HG03139 (cell line): ENCODE data around the gene CD22.
"Not testable (repeated sequence)": the region's sequence is repeated elsewhere in the genome, so short reads cannot be mapped to it uniquely, and the experiment has no call there.

Experiments used
- ATAC-seq: cut with Tn5 transposase; IDR thresholded peaks from one replicate; pipeline ENCODE4 v1.9.1; 2021; ENCODE audit not compliant: unreplicated experiment

CD22 gene

GRCh38 chr19:35328851-35329285, at the start of gene CD22:
TSS of gene CD22 (plus strand) at chr19:35329187. CDS start at chr19:35332041, 2,854 bp downstream.
- ATAC-seq = no peak

- no peak for ATAC-seq
These were observed 49.6 kb upstream of the CD22 start for GRCh38 chr19:35279374-35279773.

DNA sequence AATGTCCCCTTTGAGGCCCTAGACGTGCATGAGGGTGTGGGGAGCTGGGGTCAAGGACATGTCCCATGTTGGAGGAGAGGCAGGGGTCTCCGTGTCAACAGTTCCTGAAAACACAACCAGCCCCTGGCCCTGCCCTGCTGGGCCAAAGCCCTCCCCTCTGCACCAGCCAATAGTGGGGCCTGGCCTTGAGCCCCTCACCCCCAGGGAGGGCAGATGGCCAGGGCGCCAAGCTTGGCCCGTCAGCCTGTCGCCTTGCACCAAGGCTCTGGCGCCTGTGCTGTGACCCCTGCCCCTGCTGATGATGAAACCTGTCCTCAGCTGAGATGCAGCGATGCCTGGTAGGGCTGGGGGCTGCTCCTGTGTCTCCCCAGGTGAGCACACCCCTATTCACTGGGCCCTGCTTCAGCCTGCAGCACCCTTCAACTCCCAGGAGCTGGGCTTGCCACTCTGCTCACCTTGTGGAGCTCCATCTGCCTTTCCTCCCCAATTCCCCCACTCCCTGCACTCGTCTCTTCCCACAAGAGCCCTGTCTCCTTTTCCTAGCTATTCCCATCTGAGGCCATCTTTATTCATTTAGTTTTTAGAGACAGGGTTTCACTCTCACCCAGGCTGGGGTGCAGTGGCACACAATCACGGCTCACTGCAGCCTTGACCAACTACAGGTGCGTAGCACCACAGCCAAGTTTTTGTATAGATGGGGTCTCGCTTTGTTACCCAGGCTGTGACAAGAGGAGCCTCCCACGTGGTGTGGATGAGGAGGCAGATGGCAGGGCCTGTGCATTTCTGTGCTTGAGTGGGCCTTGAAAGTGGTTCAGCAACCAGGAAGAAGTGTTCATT, 48.8 kb upstream of the CD22 start:
- no peak for ATAC-seq

DNA sequence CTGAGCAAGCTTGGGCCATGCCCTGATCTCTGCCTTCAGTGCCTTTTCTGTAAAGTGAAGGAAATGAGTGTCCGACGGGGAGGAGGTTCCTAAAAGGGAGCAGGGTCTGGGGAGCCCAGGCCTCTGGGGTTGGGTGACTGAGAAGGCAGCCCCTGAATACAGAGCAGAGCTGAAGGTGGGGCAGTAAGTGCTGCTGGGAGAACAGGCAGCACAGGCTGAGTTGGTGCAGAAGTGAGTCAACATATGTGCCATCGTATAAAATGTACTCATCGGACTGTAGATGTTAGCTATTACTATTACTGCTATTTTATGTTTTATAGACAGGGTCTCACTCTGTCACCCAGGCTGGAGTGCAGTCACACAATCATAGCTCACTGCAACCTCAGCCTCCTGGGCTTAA, 47.7 kb upstream of the CD22 start:
- ATAC-seq = no peak

DNA sequence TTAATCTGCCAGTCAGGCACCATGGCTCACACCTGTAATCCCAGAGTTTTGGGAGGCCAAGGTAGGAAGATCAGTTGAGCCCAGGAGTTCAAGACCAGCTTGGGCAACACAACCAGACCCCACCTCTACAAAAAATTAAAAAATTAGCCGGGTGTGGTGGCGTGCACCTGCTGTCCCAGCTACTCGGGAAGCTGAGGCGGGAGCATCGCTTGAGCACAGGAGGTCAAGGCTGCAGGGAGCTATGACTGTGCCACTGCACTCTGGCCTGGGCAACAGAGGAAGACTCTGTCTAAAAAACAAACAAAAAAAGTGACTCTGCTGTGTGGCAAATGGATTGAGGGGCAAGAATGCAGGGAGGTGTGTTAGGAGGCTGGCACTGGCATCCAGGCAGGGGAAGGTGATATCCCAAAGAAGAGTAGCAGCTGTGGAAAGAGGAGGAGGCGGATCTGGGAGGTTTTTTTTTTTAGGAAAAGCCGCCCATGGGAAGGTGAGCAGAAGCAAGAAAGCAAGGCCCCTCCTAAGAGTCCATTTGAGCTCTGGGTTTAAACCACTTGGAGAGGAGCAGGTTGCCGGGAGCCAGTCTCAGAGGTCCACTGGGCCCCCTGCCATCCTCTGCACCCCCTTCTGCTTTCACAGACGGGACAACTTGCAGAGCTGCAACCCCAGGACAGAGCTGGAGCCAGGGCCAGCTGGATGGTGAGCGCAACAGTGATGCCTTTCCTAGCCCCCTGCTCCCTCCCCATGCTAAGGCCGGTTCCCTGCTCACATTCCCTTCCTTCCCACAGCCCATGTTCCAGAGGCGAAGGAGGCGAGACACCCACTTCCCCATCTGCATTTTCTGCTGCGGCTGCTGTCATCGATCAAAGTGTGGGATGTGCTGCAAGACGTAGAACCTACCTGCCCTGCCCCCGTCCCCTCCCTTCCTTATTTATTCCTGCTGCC, 44.6 kb upstream of the CD22 start:
- ATAC-seq = no peak

GRCh38 chr19:35285095-35285449, 43.9 kb upstream of the CD22 start:
- no peak for ATAC-seq

GRCh38 chr19:35285465-35285864, 43.5 kb upstream of the CD22 start:
- ATAC-seq = not testable (repeated sequence)

DNA sequence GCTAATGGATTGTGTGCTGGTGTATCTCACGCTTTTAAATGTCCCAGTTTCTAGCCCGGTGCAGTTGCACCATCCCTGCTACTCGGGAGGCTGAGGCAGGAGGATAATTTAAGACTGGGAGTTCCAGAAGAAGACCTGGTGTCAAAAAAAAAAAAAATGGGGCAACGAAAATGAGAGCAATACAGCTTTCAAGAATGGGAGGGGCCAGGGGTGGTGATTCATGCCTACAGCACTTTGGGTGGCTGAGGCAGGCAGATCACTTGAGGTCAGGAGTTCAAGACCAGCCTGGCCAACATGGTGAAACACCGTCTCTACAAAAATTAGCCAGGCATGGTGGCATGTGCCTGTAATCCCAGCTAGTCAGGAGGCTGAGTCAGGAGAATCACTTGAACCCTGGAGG, 42.9 kb upstream of the CD22 start:
- ATAC-seq = not testable (repeated sequence)

GRCh38 chr19:35287713-35288112, 41.3 kb upstream of the CD22 start:
- ATAC-seq = no peak

GRCh38 chr19:35288331-35288730, 40.7 kb upstream of the CD22 start:
- ATAC-seq = no peak

DNA sequence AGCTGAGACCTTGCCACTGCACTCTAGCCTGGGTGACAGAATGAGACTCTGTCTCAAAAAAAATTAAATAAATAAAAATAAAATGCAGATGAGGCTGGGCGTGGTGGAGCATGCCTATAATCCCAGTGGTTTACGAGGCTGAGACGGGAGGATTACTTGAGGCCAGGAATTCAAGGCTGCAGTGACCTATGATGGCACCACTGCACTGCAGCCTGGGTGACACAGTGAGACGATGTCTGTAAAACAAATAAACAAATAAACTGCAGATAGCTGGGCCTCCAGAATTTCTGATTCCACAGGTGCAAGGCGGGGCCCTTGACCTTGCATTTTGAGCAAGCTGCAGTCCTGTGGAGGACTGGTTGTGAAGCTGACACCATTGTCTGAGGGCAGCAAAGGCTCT, 40.1 kb upstream of the CD22 start:
- no peak for ATAC-seq

DNA sequence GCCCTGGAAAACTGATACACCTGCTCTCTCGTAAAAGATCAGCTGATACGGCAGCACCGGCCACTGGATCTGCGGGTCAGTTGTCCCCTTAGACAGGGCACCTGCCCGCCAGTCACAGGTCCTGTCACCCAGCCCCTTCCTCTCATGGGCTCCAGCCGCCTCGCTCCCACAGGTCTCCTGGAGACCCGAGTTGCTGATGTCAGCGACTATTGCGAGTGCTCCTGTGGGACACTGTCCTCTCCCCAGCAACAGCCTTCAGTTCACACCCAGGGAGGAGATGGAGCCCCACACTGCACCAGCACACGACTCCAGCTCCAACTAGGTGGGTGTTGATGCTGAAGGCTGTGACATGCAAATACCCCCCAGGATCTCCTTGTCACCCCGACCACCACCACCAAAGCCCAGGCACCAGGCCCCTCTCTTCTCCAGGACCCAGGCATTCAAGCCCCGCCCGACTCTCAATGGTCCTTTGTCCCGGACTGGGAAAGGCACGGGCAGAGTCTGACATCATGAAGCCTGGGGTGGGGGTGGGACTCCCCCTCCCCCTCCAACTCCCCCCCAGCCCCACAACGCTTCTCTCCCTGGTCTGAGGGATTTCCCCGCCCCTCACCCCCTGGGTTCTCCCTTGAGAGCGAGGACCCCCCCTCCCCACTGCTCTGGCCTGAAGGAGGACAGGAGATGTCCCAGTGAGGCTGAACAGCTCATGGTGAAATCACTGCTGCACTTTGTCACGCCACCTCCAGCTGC, 38.4 kb upstream of the CD22 start:
- ATAC-seq = no peak

GRCh38 chr19:35291259-35291658, 37.7 kb upstream of the CD22 start:
- ATAC-seq = no peak

DNA sequence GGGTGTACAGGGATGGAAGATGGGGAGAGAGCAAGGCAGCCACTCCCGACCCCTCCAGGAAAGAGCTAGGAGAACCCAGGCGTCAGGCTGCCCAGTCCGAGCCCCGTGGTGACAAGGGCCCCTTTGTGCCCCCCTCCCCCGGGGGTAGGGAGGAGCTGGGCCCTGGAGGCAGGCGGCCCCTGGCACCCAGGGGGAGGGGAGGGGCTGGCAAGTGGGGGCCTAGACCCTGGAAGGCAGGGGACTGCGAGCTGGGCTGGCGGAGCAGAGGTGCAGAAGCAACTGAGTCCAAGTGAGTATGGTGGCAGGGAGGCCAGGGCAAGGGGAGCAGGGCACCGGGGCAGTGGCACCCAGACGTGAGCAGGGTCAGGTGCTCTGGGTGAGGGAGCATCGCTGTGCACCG, 37.1 kb upstream of the CD22 start, which contains the start of gene MAG:
Gene MAG, plus strand, starts transcription at position 246 of the 400 bp plus-strand sequence. CDS start 3,248 bp downstream, outside the sequence.
- no peak for ATAC-seq

DNA sequence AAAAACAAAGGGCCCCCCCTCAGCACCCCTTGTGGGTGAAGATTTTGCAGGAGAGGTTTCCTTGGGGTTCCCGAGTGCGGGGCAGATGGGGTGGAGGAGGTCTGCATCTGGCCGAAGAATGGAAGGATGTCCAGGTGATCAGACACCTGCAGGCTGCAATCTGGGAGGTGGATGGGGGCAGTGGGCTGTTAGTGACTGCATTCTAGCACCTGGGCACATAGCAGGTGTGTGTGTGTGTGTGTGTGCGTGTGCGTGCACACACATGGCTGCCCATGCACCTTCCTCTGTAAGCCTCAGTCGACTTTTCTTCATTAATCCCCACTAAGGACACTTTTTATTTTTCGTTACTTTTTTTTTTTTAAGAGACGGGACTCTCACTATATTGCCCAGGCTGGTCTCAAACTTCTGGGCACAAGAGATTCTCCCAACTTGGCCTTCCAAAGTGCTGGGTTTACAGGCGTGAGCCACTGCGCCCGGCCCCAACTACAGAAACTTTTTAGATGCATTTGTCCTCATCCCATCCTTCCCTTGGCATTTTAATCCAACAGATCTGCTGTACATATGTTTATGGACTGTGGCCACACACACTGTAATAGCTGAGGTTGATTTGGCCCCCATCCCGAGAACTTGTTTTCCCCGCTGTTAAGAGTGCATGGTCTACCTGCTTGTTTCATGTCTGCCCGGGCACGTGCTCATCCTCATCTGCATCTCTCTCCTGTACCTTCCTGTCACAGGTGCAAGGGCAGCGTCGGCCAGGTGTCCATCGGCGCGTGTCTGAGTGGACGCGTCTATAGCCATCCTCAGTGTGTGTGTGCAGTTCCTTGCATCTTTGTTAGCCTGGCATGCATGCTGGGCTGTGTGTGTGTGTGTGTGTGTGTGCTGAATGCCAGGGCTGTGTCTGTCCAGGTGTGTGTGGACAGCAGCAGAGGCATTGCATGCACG, 36.3 kb upstream of the CD22 start:
- no peak for ATAC-seq

DNA sequence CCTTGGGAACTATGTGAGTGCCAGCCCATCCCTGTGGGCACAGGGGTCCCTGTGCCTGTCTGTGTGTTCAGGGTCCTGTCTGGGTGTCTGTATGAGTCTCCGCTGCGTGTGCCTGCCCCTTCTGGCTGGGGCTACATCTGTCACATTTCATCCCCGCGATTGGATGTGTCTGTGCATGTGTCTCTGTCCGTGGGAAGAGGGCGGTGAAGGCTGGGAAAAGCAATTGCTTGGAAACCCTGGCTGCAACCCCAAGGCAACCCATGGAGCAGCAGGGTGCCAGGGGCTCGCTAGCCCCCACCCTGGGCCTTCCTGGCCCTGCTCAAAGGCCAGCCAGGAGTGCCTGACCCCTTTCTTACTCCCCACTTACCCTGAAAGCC, 35.6 kb upstream of the CD22 start:
- no peak for ATAC-seq

- no peak for ATAC-seq
These were observed 35.2 kb upstream of the CD22 start for GRCh38 chr19:35293808-35294207.

DNA sequence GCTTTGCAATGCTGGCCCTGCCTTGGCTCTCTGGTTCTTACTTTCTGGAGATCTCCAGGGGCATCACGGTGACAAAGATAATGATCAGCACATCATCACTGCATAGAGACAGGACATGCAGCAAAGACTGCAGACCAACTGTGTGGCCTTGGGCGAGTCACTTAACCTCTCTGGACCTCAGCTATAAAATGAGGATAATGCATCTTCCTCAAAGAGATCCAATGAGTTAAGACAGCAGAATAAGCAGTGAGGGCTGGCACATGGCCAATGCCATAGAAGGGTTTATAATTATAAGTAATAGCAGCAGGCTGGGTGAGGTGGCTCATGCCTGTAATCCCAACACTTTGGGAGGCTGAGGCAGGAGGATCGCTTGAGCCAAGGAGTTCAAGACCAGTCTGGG, 34.7 kb upstream of the CD22 start:
- ATAC-seq = no peak

DNA sequence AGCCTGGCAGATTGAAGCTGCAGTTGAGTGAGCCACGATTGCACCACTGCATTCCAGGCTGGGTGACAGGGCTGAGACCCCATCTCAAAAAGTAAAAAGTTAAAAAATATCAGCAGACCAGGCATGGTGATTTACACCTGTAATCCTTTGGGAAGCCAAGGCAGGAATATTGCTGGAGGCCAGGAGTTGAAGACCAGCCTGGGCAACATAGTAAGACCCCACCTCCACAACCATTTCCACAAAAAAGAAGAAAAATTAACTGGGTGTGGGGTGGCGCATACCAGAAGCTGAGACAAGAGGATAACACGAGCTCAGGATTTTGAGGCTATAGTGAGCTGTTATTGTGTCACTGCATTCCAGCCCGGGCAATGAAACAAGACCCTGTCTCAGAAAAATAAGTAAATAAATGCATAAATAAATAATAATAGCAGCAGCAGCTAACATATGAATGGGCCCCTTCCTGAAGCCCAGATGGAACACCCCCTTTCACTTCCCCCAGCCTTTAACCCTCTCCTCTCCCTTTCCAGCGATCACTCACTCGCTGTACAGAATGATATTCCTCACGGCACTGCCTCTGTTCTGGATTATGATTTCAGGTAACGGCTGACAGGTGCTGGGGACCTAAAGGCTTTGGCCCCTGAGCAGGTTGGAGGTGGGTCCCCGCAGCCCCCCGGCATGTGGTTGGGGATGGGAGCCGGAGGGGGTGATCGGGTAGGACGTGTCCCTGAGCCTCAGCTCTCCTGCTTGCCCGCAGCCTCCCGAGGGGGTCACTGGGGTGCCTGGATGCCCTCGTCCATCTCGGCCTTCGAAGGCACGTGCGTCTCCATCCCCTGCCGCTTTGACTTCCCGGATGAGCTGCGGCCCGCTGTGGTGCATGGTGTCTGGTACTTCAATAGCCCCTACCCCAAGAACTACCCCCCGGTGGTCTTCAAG, 33.9 kb upstream of the CD22 start:
- ATAC-seq = no peak
